Raji (cell line): Measurements from ENCODE around the gene HIGD2A.

Experiments used
- POLR2A ChIP-seq: IDR thresholded peaks from 2 replicates; pipeline ENCODE4 v1.6.1; 2011; ENCODE audit warnings: low read depth, low read length, control low read depth; ENCODE audit not compliant: insufficient read depth

The HIGD2A gene

GRCh38 chr5:176383961-176384360, 4.6 kb upstream of the HIGD2A start:
- no peak for TF ChIP-seq POLR2A

- no peak for TF ChIP-seq POLR2A
Measured at GRCh38 chr5:176384366-176384930, 4.1 kb upstream of the HIGD2A start.

GRCh38 chr5:176384991-176385390, 3.6 kb upstream of the HIGD2A start:
- TF ChIP-seq POLR2A = no peak

- no peak for TF ChIP-seq POLR2A
Measured at GRCh38 chr5:176386491-176386890, 2.1 kb upstream of the HIGD2A start.

DNA sequence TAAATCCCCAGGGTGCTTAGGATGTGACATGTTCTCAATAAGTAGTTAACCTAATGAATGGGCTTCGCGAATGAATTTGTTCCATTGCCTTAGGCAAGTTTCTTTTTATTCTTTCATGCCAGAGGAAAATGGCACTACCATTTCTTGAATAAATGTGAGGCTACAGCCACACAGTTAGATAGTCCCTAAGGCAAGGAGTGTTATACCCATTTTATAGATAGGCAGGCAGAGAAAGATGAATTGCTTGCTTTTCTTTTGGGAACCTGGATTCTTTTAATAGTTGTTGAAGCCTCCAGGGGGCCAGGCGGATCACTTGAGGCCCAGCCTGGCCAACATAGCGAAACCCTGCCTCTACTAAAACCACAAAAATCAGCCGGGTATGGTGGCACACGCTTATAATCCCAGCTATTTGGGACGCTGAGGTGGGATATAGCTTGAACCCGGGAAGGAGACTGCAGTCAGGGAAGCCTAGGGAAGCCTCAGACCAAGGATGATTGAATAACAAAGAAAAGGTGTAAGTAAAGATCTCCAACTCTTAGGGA, 1.1 kb upstream of the HIGD2A start:
- TF ChIP-seq POLR2A = no peak

DNA sequence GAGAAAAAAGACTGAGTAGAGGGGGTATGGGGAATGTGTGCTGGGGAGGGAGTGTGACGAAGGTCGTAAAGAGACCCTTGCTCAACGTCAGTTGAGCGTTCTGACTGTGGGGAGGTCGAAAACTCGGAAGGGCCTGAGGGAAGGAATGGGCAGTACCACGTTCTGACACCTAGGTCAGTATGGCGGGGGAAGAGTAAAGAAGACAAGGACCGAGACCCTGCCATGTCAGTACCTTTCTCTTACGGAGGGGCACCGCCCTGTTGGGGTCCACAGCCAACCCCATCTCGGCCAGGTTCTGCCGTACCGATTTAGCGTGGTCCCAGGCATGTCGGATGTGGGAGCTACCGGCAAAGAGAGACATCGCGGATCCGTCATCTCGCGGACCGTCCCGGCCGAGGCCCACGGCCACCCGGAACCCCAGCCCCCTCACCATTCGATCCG, 528 bp upstream of the HIGD2A start:
- TF ChIP-seq POLR2A = no peak

GRCh38 chr5:176389135-176390123, 878 bp downstream of the HIGD2A start:
- TF ChIP-seq POLR2A = peak; percentile 80

GRCh38 chr5:176391479-176391878, 2.9 kb downstream of the HIGD2A start:
- no peak for TF ChIP-seq POLR2A

GRCh38 chr5:176391999-176392398, 3.4 kb downstream of the HIGD2A start:
- TF ChIP-seq POLR2A = no peak

DNA sequence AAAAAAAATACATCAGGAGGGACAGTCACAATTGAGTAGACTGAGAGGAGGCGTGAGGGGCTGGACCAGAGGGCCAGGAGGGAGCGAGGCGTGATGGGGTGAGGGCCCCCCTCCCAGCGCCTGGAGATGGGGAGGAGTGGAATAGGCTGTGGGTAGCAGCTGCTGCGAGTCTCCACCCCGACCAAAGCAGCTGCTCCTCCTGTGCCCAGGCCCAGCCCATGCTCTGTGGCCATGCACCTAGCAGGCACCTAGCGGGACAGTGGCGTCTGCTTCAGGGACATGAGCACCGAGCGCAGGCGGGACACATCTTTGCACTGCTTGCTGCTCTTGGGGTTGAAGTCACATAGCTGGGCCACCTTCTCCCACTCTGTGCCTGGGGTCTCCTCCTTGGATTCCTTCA, 4.0 kb downstream of the HIGD2A start:
- no peak for TF ChIP-seq POLR2A

- TF ChIP-seq POLR2A = no peak
Measured at GRCh38 chr5:176394096-176394495, 5.5 kb downstream of the HIGD2A start.

- TF ChIP-seq POLR2A = no peak
Measured at GRCh38 chr5:176394881-176395675, 6.5 kb downstream of the HIGD2A start.

DNA sequence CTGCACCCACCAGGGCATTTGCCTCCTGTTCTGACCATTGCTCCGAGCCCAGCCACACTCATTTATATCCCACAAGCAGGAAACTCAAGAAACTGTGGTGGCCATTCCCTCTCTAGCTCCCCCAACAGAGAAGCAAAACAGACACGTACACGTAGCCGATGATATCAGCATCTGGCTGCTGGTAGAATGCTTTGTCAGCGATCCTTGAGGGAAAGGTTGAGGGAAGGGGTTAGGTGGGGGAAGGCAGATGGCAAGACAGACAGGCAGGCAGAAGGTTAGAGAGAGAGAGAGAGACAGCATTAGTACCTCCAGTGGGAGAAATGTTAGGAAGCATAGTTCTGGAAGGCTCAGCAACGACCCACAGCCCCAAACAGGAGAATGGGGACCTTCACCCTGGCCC, 7.8 kb downstream of the HIGD2A start:
- TF ChIP-seq POLR2A = no peak

- no peak for TF ChIP-seq POLR2A
Measured at GRCh38 chr5:176397736-176398420, 9.3 kb downstream of the HIGD2A start.

DNA sequence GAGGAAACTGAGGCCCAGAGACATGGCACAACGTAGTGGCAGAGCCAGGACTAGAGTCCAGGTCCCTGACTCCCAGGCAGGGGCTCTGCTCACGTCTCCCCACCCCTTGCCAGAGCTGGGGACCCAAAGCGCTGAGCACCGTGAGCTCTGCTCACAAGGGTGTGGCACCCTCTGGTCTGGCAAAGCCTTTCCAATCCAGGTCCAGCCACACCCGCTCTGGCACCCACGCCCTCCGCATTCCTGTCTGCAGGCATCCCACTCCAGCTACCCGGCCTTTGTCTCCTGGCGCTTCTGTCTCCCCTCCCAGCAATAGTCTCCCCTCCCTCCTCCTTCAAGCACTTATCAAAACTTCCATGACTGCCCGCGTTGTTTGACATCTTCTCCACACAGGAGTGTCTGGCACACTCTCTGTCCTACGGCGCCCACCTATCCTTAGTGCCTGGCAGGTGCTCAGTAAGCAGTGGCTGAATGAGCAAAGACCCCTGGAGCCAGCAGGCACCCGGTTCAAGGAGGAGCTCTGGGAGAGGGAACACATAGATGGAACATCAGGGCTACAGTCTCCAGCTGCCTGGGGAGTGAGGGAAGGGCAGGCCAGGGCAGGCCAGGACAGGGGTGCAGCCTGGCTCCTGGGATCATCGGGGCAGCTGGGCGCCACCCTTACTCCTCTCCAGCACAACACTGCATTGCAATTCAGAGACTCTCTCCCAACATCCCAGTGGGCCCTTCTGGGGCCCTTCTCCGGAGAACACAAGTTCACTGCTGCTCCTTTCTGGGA, 12.0 kb downstream of the HIGD2A start:
- TF ChIP-seq POLR2A = no peak
